SH-SY5Y (cell line): ENCODE results near the gene EDDM3A.

Source experiments
- GATA2 ChIP-seq: IDR thresholded peaks from 2 replicates; pipeline ENCODE4 v1.6.1; 2011; ENCODE audit warnings: mild to moderate bottlenecking, low read depth, low read length
- GATA3 ChIP-seq: IDR thresholded peaks from 2 replicates; pipeline ENCODE4 v1.6.1; 2011; ENCODE audit warnings: low read depth, mild to moderate bottlenecking, low read length, moderate library complexity

EDDM3A gene

DNA sequence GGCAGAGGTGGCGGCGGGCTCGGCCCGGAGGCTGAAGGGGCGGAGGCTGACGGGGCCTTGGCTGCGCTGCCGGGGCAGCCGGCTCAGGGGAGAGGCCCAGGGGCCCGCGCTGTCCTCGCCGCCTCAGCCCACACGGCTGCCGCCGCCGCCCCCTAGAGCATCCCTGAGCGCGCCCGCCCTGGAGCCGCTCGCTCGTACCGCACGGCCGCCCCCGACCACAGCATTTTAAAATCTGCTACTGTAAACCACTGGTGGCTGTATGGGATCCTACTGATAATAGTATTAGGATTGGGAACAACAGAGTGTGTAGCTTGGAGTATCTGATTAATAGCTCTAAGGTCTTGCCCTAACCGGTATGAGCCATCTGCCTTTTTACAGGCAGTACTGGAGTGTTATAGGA is 22.2 kb upstream of the EDDM3A start:
- no peak for TF ChIP-seq GATA2
- TF ChIP-seq GATA3: no peak

DNA sequence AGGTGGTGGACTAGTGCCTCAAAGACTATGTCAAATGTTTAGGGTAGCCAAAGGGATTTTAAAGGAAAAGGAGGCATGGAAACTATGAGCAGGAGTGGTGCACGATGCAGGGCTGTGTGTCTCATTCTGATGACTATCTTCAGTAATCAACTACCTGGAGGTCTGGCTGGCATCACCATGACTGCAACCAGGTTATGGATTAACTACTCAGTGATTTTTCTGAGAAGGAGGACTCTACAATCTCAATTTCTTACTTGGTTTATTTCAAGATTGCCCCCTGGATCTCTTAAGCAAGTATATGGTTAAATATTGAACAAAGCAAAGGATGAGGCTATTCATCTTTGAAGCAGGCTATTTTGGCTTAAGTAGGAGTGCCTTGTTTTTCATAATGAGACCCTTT is 19.2 kb upstream of the EDDM3A start:
- TF ChIP-seq GATA3: no peak
- no peak for TF ChIP-seq GATA2

DNA sequence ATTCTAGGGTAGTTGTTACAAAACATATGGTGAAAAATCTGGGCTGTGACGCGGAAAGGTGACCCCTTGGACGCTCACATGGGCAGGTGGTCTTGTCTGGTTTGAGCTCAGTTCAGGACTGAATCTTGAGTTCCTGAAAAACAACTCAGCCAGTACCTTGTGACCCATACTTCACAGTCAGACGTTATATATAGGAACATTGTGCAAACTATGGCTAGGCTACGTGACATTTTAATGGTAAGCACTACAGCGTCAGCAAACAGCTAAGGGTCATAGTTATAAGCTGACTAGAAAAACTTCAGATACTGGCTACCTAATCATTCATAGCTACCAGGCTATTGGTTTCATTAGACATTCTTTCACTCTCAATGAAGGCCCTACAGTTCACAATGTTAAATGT is 14.8 kb upstream of the EDDM3A start:
- TF ChIP-seq GATA2 (no peak), GATA3 (no peak)

DNA sequence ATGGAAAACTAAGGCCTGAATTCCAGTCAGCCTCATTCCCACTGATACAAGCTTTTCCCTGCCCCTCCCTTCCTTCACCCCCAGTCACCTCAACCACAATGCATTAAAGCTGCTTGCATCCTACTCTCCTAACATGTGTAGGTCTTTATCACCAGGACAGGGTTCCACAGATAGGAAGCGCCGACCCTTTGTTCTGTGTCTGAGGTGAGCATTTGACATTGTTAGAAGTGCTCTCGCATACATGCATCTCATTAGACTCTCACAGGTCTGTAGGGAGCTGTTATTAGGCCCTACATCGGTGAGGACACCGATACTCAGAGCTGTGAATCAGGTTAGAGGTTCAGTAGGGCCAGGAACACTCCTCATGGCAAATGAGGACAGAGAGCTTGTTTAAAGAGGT is 13.2 kb upstream of the EDDM3A start:
- TF ChIP-seq GATA2 (no peak), GATA3 (no peak)

DNA sequence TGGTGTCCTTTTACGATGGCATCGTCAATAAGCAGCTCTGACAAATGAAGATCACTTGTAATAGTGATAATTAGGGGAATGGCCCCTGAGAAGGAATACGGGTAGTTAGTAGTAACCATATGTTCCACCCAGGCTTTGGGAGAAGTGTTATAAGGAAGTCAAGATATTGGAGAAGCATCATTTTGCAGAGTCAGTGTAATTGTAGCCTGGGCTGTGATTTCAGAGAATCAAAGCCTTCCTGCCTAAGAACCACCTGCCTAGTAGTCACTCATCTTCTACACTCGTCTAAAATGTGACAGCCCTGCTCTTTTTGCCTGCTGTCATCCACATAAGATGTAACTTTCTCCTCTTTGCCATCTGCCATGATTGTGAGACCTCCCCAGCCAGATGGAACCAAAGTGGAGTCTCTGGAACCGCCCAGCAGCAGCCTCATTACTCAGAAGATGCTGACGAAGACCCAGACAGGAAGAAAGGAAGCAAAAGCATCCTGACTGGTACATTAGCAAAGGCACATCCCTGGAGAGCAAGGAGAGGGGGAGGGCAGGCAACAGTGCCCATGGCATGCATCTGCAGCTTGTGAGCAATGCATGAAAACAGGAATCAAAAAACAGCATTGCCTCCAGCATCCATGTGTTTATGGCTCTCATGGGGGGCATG is 12.6 kb upstream of the EDDM3A start:
- TF ChIP-seq GATA3 (no peak), GATA2 (no peak)

DNA sequence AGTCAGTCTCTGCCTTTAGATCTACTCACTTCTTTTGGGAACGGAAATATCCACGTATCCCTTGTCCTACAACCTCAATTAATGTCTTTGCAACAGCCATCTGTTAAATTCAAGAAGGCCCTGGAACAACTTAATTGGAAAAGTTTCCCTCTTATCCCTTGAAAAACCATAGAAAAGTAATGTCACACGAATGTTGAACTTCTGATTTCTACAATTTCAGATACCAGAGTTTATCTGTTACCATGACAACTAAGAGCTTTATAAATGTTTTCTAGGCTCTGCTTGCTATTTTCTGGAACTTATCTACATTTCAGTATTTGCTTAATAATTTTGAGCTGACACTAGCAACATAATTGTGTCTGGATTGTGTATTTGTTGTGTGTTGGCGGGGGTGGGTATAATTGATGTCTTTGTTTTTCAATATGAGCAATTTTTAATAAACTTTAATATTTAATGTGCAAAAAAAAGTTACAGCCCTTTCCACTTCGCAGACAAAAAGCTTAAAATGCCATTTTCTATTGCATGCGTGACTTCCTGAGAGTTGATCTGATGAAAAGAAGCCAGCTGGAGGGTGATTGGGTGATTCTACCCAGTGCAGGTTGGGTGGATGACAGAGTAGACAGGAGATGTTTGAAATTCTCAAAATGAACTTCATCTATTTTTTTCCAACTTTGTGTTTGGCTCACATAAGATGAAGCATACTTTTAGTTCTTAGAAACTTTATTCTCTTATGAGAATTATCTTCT is 11.8 kb upstream of the EDDM3A start:
- TF ChIP-seq GATA3 (no peak), GATA2 (no peak)

DNA sequence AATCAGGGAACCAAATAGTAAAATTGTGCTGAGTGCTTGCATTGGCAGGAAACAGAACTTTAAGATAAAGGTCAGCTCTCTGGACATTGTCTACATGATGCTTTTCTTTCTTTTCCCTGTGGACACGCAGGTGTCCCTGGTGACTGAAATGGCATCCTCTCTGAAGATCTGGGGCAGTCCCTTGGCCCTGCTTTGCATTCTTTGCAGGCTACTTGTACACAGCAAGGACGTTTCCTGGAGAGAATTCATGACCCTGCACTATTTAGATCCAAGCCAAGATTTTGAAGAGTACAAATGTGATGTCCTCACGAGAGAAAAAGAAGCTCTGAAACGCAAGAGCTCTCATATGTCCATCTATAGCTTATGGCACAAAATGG is 11.3 kb upstream of the EDDM3A start:
- TF ChIP-seq GATA2: no peak
- no peak for TF ChIP-seq GATA3

DNA sequence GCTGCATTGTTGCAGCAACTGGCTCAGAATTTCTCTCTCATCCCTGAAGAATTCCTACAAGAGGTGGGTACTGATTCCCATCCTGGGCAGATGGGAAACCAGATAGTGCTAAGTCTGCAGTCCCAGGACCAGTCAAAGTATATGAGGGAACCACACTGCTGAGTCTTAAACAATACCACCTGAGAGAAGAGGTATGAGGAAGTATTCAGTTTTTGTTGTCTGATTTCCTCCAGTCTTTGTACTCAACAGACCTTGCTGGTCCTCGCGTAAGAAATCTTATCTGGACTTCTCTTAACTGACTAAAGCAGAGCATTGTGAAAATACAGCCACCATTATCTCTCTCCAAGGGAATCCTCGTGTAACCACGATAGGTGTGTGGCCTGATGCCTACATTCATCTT is 3.6 kb upstream of the EDDM3A start:
- TF ChIP-seq GATA2: no peak
- no peak for TF ChIP-seq GATA3

DNA sequence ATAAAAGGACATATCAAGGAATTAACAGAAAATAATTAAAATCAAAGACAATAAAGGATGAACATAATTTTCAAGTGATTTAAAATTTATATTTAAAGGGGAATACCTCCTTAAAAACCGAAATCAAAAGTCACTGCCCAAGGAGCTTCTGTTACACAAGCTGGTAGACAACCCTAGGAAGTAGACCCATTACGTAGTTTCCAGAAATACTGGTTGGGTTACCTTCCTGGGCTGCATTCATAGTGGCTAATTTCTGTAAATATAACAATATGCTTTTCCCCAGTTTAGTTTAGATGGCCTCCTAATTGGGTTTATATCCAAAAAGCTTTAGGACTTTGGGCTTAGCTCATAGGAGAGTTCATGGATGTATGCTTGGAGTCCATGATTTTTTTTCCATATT is 2.1 kb upstream of the EDDM3A start:
- TF ChIP-seq GATA3 (no peak), GATA2 (no peak)

DNA sequence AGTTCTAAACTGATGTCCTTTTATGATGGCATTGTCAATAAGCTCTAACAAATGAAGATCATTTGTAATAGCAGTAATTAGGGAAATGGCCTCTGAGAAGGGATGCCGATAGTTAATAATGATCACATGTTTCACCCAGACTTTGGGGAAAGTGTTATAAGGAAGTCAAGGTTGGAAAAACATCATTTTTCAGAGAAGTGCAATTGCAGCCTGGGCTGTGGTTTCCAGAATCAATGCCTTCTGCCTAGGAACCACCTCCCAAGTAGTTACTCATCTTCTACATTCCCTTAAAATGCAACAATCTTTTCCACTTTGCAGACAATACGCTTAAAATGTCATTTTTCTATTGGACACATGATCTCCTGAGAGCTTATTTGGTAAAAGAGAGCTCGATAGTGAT is 879 bp downstream of the EDDM3A start:
- TF ChIP-seq GATA2 (no peak), GATA3 (no peak)

DNA sequence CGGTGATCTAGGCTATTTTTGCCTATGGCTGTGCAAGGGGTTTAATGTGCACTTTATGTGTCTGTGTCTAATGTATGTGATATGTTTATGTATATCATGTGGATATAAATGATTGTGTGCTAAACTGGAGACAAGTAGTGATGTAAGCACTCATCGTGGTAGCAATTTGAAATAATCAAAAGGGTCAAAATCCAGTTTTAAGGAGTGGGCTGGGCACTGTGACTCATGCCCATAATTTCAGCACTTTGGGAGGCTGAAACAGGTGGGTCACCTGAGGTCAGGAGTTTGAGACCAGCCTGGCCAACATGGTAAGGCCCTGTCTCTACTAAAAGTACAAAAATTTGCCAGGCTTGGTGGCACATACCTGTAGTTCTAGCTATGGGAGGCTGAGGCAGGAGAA is 2.8 kb downstream of the EDDM3A start:
- TF ChIP-seq GATA3: no peak
- no peak for TF ChIP-seq GATA2

DNA sequence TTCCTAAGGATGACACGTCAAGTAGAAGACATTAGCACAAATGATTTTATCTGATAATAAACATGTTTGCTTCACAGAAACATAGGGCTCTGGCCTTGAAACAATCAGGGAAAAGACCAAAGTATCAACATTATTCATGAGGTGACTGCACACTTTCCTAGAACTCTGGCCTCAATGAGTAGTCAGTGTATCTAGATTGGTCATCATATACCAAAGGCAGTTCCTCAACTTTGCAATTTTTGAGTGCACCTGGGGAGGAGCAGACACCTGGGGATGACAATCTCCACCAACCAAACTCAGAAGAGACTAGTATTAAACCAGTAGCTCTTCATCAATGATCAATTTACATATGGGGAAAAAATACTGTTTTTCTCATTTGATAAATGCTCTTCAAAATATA is 4.5 kb downstream of the EDDM3A start:
- TF ChIP-seq GATA3: no peak
- no peak for TF ChIP-seq GATA2

DNA sequence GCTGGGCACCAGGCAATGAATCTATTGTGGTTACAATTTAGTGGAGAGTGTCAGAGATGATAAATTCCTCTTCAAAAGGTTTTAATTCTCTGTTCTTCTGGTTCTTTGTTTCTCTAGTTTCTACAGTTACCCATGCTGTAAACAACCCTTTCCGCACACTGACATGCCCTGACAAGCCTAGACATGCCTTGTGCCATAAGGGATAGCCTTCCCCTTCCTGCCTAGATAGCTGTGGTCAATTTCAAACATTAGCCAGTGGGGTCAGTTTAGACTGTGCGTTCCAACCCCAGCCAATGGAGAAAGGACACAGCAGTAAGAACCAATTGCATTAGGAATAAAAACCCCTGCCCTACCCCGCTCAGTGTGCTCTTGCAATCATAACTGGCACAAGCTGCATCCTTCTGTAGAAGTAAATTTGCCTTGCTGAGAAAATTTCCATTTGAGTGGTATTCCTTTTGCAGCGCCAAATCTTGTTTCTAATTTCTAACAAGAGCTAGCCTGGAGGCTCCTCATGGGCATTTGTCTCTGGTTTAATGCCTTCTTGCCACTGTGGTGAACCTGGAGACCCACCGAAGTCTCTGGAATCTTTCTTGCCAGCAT is 6.4 kb downstream of the EDDM3A start:
- no peak for TF ChIP-seq GATA3
- TF ChIP-seq GATA2: no peak

DNA sequence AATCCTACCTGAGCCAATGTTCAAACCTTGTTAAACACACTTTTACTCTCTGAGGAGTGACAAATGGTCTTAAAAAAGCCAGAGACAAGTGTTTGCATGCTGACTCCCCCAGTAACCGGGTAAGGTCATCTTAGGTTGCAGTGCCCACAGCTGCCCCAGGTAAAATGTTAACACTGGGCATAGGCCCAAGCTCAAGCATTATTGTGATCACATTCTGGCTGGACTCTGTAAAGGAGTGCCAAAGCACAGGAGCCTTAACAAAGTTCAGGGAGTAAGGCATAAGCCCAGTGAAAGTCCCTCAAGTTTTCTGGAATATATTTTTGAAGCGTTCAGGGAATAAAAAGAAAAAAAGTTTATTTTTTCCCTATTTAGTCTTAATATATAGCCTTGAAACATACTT is 8.6 kb downstream of the EDDM3A start:
- TF ChIP-seq GATA2 (no peak), GATA3 (no peak)

DNA sequence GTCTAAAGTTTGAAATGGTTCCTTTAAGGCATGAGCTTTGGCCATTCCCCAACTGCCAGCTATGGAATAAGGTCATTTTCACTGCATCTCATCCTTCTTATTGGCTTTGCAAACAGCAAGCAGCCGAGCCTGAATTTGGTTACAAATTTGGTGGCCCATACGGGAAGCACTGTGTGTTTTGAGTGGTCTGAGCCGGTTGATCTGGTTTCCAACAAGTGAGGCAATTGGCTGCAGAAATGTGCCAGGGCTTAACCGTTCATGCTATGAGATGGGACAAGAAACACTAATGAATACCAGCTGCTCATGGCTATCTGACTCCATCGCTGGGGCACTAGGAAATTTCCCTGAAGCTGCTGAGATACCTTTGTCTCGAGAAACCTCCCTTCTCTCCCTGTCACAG is 9.3 kb downstream of the EDDM3A start:
- TF ChIP-seq GATA3: no peak
- no peak for TF ChIP-seq GATA2
